G401.6 (cell line): ENCODE data around the gene AMDHD2.

Source experiments
- FAIRE-seq: peaks from 2 replicates; lab custom pipeline; 2012; peaks lifted over from hg19 to GRCh38; lab: Jason Lieb, UNC

AMDHD2 gene

DNA sequence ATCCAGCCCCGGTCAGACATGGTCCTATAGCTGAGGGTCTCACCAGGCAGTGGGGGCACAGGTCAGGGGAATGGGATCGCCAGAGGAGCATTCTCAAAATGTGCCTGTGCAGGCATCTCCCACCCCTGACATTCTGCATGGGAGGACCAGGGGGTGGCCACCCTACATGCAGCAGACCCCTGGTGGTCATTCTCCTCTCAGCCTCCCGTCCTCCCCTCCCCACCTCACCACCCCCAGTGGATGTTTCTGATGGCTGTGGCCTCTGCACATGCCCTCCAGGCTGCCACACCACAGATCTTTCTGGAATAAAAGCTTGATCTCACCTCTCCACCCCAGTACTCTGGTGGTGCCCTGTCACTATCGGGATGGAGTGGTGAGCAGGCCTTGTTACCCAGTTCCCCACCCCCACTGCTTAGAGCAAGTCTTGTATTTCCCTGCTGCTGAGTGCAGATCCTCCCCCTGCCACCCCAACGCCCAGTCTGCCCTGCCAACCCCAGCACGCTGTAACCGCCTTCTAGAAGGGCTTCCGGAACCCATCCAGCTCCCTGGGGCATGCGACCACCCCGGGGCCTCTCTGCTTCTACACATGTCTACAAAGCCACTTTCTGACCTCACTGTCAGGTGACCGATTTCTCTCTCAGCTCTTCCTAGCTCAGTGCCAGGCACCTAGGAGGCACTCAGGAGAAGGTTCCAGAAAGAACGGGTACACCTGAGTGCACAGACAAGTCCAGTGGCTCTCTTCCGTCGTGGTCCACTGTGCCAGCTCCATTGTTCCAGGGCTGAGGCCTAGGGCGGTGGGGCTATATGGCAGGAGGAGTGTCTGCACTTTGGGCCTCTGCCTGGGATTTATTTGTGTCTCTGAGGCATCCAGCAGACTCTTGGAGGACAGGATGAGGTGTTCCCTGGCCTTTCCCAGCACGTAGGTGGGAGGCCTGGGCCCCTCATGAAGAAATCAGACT, 36.0 kb upstream of the AMDHD2 start:
- FAIRE-seq: no peak

DNA sequence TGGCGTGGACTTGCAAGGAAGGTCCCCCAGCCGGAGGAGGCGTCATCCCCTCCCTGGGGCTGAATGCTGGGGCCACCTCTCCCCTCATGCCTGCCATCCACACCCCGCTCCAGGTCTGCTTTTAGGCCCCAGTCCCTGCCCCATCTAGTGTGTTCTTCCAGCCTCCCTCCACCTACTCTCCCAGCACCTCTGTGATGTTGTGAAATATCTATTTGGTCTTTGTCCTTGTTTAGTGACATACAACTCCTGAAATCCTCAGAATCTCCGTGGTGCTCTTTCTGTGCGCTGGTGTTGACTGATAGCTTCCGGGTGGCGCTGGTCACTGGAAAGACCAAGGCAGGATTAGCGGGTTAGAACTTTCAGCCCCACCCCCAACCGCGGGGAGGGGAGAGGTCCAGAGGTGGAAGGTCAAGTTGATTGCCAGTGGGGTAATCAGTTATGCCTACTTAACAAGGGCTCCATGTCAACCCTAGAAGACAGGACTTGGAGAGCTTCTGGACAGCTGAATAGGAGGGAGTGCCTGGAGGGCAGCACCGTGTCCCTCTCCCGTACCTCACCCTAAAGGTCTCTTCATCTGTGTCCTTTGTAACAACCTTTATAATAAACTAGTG, 35.2 kb upstream of the AMDHD2 start:
- no peak for FAIRE-seq

DNA sequence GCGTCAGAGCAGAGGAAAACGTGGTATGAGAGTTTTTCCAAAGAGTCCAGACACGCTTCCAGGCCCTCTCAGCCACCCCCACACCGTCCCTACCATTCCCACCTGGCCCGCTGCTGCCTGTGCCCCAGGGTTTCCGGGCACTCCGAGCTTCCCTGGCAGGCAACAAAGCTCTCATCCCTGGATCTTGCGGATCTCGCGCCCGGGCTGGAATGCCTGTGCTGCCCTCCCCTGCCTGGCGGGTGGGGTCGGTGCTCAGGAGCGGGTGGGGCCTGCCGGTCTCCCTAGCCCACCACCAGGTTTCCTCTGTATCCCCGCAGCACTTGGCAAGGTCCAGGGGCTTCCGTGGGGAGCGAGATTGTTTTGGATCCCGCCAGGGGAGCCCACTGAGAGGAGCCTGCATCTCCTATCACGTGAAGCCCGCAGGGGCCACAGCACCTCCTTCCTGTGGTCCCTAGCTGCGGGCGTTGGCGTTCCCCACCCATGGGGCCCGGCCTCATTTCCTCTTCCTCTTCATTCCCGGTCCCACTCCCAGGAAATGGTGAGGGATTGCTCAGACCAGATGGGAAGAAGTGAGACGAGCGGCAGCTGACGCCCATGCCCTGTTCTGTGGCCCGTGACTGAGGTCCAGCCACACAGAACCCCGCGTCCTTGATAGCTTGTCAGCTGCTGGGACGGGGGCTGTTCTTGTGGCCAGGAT, 34.2 kb upstream of the AMDHD2 start:
- FAIRE-seq: no peak

DNA sequence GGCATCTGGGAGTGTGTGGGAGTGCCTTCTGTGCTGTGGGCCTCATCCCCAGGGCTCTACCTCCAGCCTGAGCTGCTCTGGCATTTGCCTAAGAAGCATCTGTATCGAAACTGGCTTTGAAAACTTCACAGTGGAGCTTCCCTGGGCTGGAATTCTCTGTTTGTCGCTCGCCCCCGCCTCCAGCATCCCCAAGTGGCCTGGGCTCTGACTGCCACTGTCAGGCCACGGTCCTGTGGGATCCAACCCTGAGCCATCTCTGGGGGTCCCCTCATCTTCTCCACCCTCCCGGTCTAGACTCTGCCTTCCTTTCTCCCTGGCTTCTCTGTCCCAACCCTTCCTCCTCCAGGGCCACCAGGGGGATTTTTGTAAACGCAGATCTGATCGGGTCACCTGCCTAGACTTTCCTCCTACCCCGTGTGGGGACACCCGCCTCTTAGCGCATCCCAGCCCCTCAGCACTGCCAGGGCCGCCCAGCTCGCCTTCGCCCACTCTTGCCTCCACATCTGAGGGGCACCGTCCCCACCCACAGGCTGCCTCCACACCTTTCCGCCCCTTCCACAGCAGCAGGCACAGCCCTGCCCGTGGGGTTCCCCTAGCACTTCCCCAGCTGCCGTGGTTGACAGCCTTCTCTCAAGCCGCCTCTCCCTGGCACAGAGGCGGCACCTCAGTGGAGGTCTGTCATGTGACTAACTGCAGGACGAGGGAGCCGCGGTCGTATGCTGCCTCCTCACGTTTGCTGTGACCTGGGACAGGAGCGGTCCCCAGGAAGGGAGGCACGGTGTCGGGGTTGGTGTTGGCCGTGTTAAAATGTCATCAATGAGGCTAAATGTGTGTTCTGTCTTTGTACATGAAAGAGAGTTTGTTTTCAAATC, 33.3 kb upstream of the AMDHD2 start:
- FAIRE-seq: no peak

DNA sequence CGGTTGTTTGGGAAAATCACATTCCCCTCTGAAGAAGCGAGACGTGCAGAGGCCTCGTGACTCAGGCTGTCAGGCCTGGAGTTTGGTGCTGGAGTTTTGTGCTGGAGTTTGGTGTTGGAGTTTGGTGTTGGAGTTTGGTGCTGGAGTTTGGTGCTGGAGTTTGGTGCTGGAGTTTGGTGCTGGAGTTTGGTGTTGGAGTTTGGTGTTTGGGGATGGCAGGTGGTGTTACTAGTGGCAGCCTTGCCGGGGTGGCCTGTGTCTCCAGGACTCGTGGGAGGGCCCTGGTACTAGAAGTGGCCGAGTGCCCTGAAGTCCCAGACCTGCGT, 32.7 kb upstream of the AMDHD2 start:
- FAIRE-seq: no peak

DNA sequence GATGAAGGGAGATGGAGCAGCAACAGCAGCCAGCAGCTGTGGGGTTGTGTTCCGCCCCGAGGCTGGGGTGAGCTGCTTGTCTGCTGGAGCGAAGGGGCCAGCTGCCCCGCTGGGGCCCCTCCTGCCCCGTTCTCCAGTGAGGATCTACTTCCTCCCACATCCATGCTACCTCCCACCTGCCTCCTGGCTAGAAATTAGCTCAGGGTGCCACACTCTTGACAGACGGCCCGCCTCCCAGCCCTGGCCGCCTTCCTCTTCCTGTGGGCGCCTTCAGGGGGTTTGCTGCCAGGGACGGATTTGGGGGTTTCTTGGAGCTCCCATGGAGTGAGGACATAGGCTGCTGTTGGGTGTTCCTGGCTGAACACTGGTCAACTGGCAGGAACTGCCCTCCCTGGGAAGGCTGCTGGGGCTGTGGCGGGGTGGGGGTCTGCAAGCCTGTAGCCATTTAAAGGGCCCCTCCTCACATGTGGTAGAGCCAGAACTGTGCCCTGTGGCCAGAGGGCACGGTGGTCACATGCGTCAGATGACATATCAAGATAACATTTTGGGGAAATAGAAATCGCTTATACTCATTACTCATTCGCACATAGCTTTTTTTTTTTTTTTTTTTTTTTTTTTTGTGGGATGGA, 32.2 kb upstream of the AMDHD2 start:
- no peak for FAIRE-seq

DNA sequence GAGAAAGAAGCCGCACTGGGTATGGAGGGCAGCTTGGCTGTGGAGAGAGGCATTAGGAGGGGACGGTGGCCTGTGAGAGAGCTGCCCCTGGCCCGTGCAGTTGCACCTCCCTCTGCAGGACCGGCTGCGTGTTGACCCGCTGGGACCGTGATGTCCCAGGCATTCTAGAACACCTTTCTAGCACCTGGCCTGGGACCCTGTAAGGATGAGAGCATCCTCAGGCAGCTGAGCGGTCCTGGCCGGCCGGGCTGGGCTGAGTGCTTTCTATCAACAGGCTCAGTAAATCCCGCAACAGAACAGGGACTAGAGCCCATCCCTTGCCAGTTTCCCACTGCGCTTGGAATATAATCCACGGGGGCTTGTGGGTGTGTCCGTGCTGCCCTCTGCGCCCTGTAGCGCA, 30.6 kb upstream of the AMDHD2 start:
- FAIRE-seq: no peak

DNA sequence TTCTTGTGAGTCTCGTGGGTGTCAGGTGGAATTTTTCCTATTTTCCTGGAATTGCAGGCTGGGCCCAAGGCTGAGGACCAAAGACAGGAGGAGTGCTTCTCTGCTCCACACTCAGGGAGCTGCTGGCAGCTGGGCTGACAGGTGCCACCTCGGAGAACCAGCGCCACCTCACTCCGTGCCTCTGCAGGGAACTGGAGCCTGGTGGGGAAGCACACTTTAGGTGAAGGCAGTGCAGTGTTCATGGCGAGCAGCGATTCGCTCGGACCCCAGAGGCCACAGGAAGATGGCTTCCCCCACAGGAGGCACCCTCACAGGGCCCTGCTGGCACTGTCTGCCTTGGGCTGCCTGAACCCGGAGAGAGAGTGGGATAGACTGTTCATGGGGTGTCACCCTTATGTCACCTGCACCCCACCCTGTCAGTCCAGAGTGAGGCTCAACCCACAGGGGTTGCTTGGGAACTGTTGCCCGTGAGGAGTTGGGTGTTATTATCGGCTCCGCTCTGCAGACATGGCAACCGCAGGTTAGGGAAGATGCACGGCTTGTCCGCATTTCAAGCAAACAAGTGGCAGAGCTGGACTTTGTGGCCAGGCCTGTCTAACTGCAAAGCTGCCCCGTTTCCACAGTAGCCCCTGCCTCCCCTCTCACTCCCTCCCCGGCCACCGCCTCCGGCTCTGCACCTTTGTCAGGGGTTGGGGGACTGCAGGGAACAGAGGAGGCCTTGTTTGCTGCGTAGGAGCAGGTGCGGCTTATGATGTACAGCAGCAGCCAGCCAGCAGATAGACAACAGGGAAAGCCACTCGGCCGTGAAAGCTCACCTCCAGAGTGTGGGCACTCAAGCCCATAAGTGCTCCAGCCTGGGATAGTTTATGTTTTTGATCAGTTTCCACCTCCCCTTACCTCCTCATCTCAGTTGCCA, 29.7 kb upstream of the AMDHD2 start:
- no peak for FAIRE-seq

DNA sequence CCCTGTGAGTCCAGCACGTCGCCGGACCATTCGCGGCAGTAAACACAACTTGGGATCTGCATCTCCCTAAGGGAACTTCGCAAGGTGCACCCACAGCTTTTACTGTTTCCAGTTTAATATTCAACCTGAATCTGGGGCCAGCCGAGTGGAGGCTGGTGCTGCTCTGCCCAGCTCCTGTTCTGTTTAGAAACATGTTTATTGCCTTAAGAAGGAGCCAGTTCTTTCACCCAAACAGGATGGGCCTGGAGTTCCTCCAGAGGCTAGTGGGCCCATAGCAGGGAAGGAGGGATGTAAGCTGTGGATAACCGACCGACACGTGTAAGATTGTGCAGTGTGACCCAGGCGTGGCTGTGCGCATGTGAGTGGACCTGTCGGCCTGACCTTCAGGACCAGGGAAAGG, 27.9 kb upstream of the AMDHD2 start:
- FAIRE-seq: no peak

DNA sequence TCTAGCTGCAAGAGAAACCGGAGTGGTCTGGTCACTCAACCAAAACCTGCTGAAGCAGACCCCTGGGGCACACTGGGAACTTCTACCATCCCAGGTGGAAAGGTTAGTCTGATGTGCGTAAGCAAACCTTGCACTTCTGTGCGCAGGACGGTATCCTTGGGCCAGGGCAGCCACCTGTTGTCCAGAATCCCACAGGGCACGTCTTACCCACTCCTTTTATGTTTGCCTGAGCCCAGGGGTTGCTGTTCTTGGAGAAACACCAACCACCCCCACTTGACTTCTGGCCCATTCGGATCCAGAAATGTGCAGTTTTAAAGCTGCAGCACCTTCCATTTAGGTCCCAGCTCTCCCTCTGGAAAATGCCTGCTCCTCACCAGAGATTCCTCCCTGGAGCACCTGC, 26.6 kb upstream of the AMDHD2 start:
- no peak for FAIRE-seq

DNA sequence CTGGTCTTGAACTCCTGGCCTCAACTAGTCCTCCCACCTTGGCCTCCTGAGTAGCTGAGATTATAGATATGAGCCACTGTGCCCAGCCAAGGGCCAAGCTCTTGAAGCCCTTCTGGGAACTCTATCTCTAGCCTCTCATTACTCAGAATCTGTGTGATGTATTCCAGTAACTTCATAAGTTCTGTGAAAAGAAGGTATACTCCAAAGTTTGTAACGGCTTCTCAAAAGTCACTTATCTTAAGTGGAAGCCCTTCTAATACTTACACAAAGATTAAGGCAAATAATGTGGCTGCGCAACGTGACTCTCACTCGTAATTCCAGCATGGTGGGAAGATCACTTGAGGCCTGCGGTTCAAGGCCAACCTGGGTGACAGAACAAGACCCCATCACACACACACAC, 25.6 kb upstream of the AMDHD2 start:
- no peak for FAIRE-seq

DNA sequence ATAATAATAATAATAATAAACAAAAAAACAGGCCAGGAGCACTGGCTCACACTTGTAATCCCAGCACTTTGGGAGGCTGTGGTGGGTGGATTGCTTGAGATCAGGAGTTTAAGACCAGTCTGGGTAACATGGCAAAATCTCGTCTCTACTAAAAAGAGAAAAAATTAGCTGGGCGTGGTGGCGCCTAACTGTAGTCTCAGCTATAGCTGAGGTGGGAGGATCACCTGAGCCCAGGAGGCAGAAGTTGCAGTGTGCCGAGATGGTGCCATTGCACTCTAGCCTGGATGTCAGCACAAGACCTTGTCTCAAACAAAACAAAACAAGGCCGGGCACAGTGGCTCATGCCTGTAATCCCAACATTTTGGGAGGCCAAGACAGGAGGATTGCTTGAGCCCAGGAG, 25.1 kb upstream of the AMDHD2 start:
- FAIRE-seq: no peak

DNA sequence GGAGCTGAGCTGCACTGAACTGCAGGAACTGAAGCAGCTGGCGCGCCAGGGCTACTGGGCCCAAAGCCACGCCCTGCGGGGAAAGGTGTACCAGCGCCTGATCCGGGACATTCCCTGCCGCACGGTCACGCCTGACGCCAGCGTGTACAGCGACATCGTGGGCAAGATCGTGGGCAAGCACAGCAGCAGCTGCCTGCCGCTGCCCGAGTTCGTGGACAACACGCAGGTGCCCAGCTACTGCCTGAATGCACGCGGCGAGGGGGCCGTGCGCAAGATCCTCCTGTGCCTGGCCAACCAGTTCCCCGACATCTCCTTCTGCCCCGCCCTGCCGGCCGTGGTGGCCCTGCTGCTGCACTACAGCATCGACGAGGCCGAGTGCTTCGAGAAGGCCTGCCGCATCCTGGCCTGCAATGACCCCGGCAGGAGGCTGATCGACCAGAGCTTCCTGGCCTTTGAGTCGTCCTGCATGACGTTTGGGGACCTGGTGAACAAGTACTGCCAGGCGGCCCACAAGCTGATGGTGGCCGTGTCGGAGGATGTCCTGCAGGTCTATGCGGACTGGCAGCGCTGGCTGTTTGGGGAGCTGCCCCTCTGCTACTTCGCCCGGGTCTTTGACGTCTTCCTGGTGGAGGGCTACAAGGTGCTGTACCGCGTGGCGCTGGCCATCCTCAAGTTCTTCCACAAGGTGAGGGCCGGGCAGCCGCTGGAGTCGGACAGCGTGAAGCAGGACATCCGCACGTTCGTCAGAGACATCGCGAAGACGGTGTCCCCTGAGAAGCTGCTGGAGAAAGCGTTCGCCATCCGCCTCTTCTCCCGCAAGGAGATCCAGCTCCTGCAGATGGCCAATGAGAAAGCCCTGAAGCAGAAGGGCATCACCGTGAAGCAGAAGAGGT, 23.7 kb upstream of the AMDHD2 start:
- FAIRE-seq: no peak

DNA sequence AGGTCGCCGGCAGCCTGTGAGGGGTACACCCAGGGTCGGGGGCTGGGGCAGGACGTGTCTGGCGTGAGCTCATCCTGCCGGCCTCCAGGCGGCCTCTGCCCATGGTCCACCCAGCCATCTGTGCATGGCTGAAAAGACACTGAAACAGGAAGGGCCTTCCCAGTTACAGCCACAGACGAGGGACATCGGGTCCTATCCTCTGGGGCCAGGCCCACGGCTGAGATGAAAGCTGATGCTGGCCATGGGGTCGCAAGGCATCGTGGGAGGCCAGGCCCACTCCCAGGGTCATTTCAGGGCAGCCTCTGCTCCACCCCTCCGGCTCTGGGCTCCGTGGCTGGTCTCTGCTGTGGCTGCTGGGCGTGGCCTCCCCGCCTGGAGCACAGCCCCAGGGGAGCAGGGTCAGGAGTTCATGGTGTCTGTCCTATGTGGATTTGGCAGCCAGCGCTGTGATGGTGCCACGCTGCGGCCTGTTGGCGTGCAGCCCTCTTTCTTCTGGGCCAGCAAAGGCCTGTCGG, 23.0 kb upstream of the AMDHD2 start:
- FAIRE-seq: no peak

DNA sequence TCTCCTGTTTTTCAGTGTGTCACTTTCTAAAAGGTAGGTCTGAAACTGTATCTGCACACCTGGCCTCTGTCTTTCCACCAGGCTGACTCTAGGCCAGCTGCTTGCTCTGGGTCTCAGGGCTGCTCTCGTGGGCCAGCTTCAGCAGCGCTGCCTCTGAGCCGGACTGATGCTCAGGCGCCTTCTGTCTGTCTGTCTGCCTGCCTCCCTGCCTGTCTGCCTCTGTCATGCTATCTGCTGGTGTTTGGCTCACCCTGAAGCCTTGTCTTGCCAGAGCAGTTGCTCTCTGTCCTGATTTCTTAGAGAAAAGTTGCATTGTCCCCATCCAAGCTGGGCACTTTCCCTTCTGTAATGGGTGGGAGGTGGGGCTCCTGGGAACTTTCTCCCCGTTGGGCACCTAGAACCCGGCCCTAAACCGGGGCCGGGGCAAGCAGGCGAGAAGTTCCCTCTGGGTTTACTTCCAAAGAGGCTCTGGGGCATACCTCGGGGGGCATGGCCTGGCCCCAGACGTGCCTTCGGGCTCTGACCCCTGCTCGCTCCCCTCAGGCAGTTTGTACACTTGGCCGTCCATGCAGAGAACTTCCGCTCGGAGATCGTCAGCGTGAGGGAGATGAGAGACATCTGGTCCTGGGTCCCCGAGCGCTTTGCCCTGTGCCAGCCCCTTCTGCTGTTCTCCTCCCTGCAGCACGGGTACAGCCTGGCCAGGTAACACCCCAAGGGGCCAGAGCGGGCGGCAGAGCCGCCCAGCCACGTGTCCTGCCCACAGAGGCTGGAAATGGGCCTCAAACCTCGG, 22.3 kb upstream of the AMDHD2 start:
- no peak for FAIRE-seq

DNA sequence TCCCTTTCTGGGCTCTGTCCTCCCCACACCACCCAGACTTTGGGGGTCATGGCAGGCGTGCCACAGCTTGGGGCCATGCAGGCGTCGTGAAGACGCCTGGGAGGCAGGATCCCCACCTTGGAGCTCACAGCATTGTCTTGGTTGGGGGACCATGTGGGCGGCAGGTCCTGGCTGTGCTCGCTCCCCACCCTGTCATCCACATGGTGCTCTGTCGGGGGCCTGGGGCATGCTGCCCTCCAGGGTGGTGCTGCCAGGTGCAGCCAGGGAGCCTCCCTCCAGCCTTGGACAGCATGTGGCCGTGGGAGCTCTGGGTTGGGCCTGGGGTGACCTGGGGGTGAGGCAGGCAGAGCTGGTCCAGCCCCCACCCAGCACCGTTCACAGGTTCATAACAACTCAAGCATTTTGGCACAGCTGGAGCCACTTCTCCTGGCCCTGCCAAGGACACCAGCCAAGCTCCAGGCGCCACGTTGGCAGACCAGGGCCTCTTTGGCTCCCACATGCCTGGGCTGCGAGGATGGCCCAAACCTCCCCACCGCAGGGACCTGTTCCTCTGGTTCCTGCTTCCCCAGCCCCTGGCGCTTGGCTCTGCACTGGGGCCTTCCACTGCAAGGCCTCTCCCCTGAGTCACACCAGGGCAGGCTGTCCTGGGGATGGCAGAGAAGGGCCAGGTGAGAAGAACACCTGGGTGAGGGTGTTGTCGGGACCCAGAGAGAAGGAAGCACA, 21.5 kb upstream of the AMDHD2 start:
- FAIRE-seq: no peak

DNA sequence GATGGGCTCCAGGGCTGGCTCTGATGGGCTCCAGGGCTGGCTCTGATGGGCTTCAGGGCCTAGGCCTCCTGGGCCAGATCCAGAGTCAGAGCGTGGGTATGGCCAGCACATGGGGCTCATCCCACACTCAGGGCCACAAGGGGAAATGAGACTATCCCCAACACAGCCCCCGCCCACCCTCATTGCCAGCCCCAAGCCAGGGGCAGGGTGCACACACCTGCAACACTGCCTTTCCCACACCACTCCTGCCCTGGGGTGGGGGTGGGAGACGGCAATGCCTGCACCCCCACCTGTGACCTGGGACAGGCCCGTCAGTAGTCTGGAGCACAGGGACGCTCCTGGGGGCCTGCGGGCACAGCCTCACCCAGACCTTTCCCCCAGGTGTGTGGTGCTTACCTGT, 20.7 kb upstream of the AMDHD2 start:
- FAIRE-seq: no peak

DNA sequence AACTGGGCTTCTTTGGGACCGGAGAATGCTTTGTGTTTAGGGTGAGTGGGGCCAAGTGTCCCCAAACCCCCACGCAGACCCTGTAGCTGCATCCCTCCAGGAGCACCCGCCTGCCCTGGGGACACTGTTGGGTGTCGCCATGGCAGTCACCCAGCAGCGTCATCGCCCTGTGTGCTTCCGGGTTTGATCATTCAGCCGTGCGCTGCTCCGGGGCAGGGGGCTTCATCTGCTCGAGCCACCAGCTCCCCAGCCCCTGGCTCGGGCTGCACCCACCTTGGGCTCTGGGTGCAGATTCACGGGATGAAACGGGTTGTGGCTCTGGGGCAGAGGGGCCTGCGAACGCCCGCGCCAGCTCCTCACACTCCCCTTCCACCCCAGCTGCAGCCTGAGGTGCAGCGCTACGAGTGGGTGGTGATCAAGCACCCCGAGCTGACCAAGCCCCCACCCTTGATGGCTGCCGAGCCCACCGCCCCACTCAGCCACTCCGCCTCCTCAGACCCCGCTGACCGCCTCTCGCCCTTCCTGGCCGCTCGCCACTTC, 20.2 kb upstream of the AMDHD2 start:
- no peak for FAIRE-seq
